H1 (cell line): Measurements from ENCODE around the gene KLHL29. TPM values are rescaled to one million over a fixed set of nuclear protein-coding genes. Genes with fewer than 3 reads are reported as not detected.

ENCODE experiments used
- CTCF ChIA-PET: fragments of 300-600 bp; sonication (Branson Sonifier 250); formaldehyde crosslinking; loops from one replicate; lab custom pipeline; 2021; ENCODE audit not compliant: partially characterized antibody; lab: Charles Lee
- POLR2A ChIA-PET: fragments of 300-600 bp; sonication (Branson Sonifier 250); formaldehyde crosslinking; loops from one replicate; lab custom pipeline; 2021; ENCODE audit warnings: inconsistent platforms; ENCODE audit not compliant: partially characterized antibody; lab: Charles Lee
- DNase-seq, 2 experiments: peaks; one replicate each; pipeline versions ENCODE4 v3.0.0 to v3.0.0-alpha.2; 2010 to 2022; ENCODE audit warnings: low spot score in 2 of 2, low read depth in 1 of 2, mixed read lengths in 1 of 2
- FAIRE-seq: peaks from 2 replicates; lab custom pipeline; 2011; peaks lifted over from hg19 to GRCh38; lab: Jason Lieb, UNC
- H2AFZ ChIP-seq: 2 replicates; pipeline ENCODE4 v1.8.1; 2012; ENCODE audit warnings: low read length, inconsistent platforms
- H2AK5ac ChIP-seq: 2 replicates; pipeline ENCODE4 v1.6.1; 2013; ENCODE audit warnings: low read depth, low read length
- H2BK120ac ChIP-seq: replicated peaks from 2 replicates; pipeline ENCODE3; 2013; ENCODE audit warnings: low read depth, low read length, inconsistent platforms
- H2BK12ac ChIP-seq: 2 replicates; pipeline ENCODE4 v1.6.1; 2013; ENCODE audit warnings: low read depth, low read length
- H2BK15ac ChIP-seq: 2 replicates; pipeline ENCODE4 v1.6.1; 2013; ENCODE audit warnings: low read length
- H2BK20ac ChIP-seq: 2 replicates; pipeline ENCODE4 v1.6.1; 2013; ENCODE audit warnings: low read length
- H2BK5ac ChIP-seq: 2 replicates; pipeline ENCODE4 v1.6.1; 2013; ENCODE audit warnings: low read depth, low read length
- H3K14ac ChIP-seq: 2 replicates; pipeline ENCODE4 v1.6.1; 2013; ENCODE audit warnings: inconsistent platforms; ENCODE audit not compliant: insufficient read length
- H3K18ac ChIP-seq: 2 replicates; pipeline ENCODE4 v1.6.1; 2013; ENCODE audit warnings: low read length; ENCODE audit errors: extremely low read depth
- H3K23ac ChIP-seq: 2 replicates; pipeline ENCODE4 v1.6.1; 2013; ENCODE audit warnings: inconsistent platforms; ENCODE audit not compliant: insufficient read length
- H3K23me2 ChIP-seq: 2 replicates; pipeline ENCODE4 v1.6.1; 2013; ENCODE audit warnings: low read depth, low read length
- H3K27ac ChIP-seq: 2 replicates; pipeline ENCODE4 v1.6.1; 2011; ENCODE audit warnings: low read depth, low read length, inconsistent platforms
- H3K27me3 ChIP-seq, 4 experiments: replicated peaks in 1 of 4; 1 replicate in 1 of 4; 2 replicates in 3 of 4; pipeline versions ENCODE4 v1.6.1 to v1.8.1; 2011 to 2013; ENCODE audit warnings: low read length in 3 of 4, mild to moderate bottlenecking in 3 of 4, inconsistent platforms in 2 of 4, mixed read lengths in 2 of 4, moderate library complexity in 1 of 4; ENCODE audit not compliant: control insufficient read depth in 3 of 4, insufficient read depth in 3 of 4; ENCODE audit errors: extremely low read depth in 1 of 4
- H3K36me3 ChIP-seq, 4 experiments: 2 replicates each; pipeline versions ENCODE4 v1.6.1 to v1.8.1; 2011 to 2013; ENCODE audit warnings: mild to moderate bottlenecking in 4 of 4, low read length in 3 of 4, moderate library complexity in 2 of 4, control low read depth in 1 of 4, inconsistent platforms in 1 of 4; ENCODE audit not compliant: insufficient read depth in 4 of 4, control insufficient read depth in 2 of 4
- H3K4ac ChIP-seq: replicated peaks from 2 replicates; pipeline ENCODE3; 2013; ENCODE audit warnings: low read length, low read depth, mixed read lengths, inconsistent platforms; ENCODE audit not compliant: insufficient read length
- H3K4me1 ChIP-seq, 4 experiments: replicated peaks in 1 of 4; 1 replicate in 1 of 4; 2 replicates in 3 of 4; pipeline versions ENCODE4 v1.6.1 to v1.8.1; 2011 to 2013; ENCODE audit warnings: low read length in 3 of 4, inconsistent platforms in 2 of 4, mixed read lengths in 1 of 4; ENCODE audit not compliant: insufficient read depth in 4 of 4, control insufficient read depth in 3 of 4
- H3K4me2 ChIP-seq, 2 experiments: 2 replicates each; pipeline versions ENCODE4 v1.6.1 to v1.8.1; 2011 to 2013; ENCODE audit warnings: low read depth in 2 of 2, low read length in 2 of 2, control low read depth in 1 of 2, inconsistent platforms in 1 of 2, mild to moderate bottlenecking in 1 of 2; ENCODE audit not compliant: insufficient read depth in 1 of 2
- H3K4me3 ChIP-seq, 4 experiments: fragments of 200-600, 300-600 bp in 1 of 4; sonication (generic), shearing (Covaris generic), sonication (Bioruptor Twin) in 1 of 4; 2 replicates each; pipeline versions ENCODE4 v1.5.1 to v1.8.1; 2011 to 2016; ENCODE audit warnings: low read length in 4 of 4, low read depth in 3 of 4, control low read depth in 2 of 4, inconsistent platforms in 2 of 4, mild to moderate bottlenecking in 2 of 4, mixed read lengths in 1 of 4, moderate library complexity in 1 of 4; ENCODE audit not compliant: insufficient read depth in 2 of 4; ENCODE audit errors: extremely low read depth in 1 of 4
- H3K56ac ChIP-seq: replicated peaks from 2 replicates; pipeline ENCODE3; 2013; ENCODE audit warnings: low read depth, mild to moderate bottlenecking, mixed read lengths, low read length, inconsistent platforms; ENCODE audit not compliant: insufficient read length
- H3K79me1 ChIP-seq: 2 replicates; pipeline ENCODE4 v1.6.1; 2013; ENCODE audit warnings: low read depth, low read length, control low read depth
- H3K79me2 ChIP-seq, 2 experiments: 2 replicates each; pipeline versions ENCODE4 v1.6.1 to v1.8.1; 2012 to 2013; ENCODE audit warnings: low read length in 2 of 2, mild to moderate bottlenecking in 2 of 2, inconsistent platforms in 1 of 2; ENCODE audit not compliant: insufficient read depth in 2 of 2, control insufficient read depth in 1 of 2
- H3K9ac ChIP-seq, 4 experiments: replicated peaks in 1 of 4; 1 replicate in 1 of 4; 2 replicates in 3 of 4; pipeline versions ENCODE4 v1.6.1 to v1.8.1; 2011 to 2013; ENCODE audit warnings: low read depth in 3 of 4, low read length in 3 of 4, control low read depth in 2 of 4, mild to moderate bottlenecking in 2 of 4, moderate library complexity in 2 of 4, inconsistent platforms in 1 of 4; ENCODE audit errors: extremely low read depth in 1 of 4
- H3K9me3 ChIP-seq, 2 experiments: 2 replicates each; pipeline versions ENCODE4 v1.6.1 to v1.8.1; 2012 to 2013; ENCODE audit warnings: mild to moderate bottlenecking in 2 of 2, moderate library complexity in 2 of 2, control low read depth in 1 of 2, inconsistent platforms in 1 of 2, low read depth in 1 of 2, low read length in 1 of 2, mixed read lengths in 1 of 2; ENCODE audit not compliant: insufficient read depth in 2 of 2
- H4K20me1 ChIP-seq, 2 experiments: replicated peaks in 1 of 2; 2 replicates each; pipeline versions ENCODE3 to v1.8.1; 2011 to 2013; ENCODE audit warnings: inconsistent platforms in 2 of 2, low read length in 2 of 2, mild to moderate bottlenecking in 1 of 2; ENCODE audit not compliant: insufficient read depth in 2 of 2, control insufficient read depth in 1 of 2
- H4K5ac ChIP-seq: 2 replicates; pipeline ENCODE4 v1.6.1; 2013; ENCODE audit warnings: low read length, low read depth, mixed read lengths, inconsistent platforms; ENCODE audit not compliant: insufficient read length
- H4K8ac ChIP-seq: 2 replicates; pipeline ENCODE4 v1.8.0; 2013; ENCODE audit warnings: mild to moderate bottlenecking, moderate library complexity, low read length, inconsistent platforms; ENCODE audit not compliant: insufficient read depth; ENCODE audit errors: extremely low read depth
- H4K91ac ChIP-seq: replicated peaks from 2 replicates; pipeline ENCODE3; 2013; ENCODE audit warnings: low read length, mixed read lengths, inconsistent platforms; ENCODE audit not compliant: insufficient read length
- BCL11A ChIP-seq, 2 experiments: IDR thresholded peaks; one replicate each; pipeline ENCODE4 v1.6.1; 2011; ENCODE audit warnings: low read depth in 2 of 2, low read length in 2 of 2, mild to moderate bottlenecking in 2 of 2
- KDM5A ChIP-seq: fragments of 200-600 bp; IDR thresholded peaks from 2 replicates; pipeline ENCODE4 v1.7.1; 2012; ENCODE audit warnings: mild to moderate bottlenecking, low read length, inconsistent platforms, mixed read lengths
- RFX5 ChIP-seq: IDR thresholded peaks from 2 replicates; pipeline ENCODE4 v1.6.1; 2011; ENCODE audit warnings: low read depth, low read length, improper control_type of control experiment, borderline replicate concordance
- WGBS, 2 experiments: shearing (Covaris generic) in 1 of 2; methylation state at CpG; one replicate each; pipeline versions ENCODE4 v1.1.6 to v1.1.7; 2013 to 2015; ENCODE audit warnings: low lambda C conversion rate in 2 of 2, mixed read lengths in 2 of 2, inconsistent platforms in 1 of 2, low coverage in 1 of 2, missing lambda C conversion rate in 1 of 2; ENCODE audit not compliant: insufficient replicate concordance in 2 of 2, insufficient coverage in 1 of 2, insufficient read length in 1 of 2; ENCODE audit errors: extremely low coverage in 1 of 2, missing lambda C conversion rate in 1 of 2; 5-methylcytosine and 5-hydroxymethylcytosine counted together
- polyA plus RNA-seq, 7 experiments: library from polyadenylated mRNA; depleted of rRNA in 3 of 7; stranded (reverse) in 5 of 7; unstranded in 2 of 7; fragments of >200 nt in 5 of 7; fragments of 200-250 nt in 2 of 7; gene quantifications; 1 replicate in 5 of 7; 2 replicates in 1 of 7; 4 replicates in 1 of 7; pipeline versions ENCODE4 v1.2.1 to v1.2.3, GENCODE V29; 2011 to 2013; ENCODE audit warnings: missing spikeins in 2 of 7, mixed read lengths in 2 of 7
- total RNA-seq: library from RNA; stranded (reverse); fragmentation: NEBNext Ultra II Directional; extraction: Animal tissue kit (Norgen Biotek cat#: 25700); gene quantifications from 2 replicates; pipeline ENCODE4 v1.2.1, GENCODE V29; 2021

Gene KLHL29
- total and polyA plus RNA-seq, 2 of the 8 experiments (the other 6 are each of a cell fraction or from before 2014, with no cell fraction given) = 1.1 to 4.7 TPM

DNA sequence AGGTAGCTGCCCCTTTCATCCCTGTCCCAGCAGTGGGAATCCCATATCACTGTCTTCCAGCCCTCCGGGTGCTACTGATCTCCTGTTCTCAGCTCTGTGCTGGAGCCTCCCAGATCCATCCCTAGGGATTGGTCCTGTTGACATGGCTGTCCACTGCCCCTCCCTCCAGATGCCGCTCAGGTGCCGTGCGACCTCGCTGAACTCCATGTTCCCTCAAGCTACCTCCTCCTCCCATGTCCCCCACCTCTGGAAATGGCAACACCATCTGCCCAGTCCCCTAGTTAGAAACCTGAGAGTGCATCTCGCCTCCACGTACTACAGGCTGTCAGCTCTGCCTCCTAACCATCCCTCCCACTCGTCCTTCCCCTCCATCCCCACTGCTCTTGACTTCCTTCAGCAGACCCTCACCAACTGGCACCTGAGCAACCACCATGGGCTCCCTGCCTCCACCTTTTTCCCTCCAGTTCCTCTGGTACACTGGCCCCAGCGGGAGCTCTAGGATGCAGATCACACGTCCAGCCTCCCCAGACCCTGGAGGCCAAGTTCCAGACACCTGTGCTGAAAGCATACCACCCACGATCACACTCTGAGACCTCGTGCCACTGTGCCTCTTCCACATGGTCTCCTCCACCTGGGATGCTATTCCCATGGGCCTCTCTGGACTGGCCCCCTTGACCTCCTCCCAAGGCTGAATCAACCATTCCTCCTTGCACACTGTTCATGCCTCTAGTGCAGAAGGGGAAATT is 106.8 kb downstream of the KLHL29 start:
- Histone ChIP-seq H3K9me3 (no peaks in the 10 kb centered on the region), H2BK12ac (no peak overlapping the region), H3K23ac (no peak overlapping the region), H2BK20ac (peak overlapping the region; percentile 17; the same call in 1 of the 2 replicates), H4K8ac (no peak overlapping the region), H2BK120ac (no peak overlapping the region), H3K4ac (no peak overlapping the region), H4K20me1 (no peaks in the 10 kb centered on the region), H2BK5ac (no peak overlapping the region), H2AFZ (no peak overlapping the region), H3K79me2 (no peaks in the 10 kb centered on the region), H3K27me3 (no peaks in the 10 kb centered on the region), H3K79me1 (peaks cover 3% of the 10 kb centered on the region; the same call in 1 of the 2 replicates), H3K4me3 (no peak overlapping the region), H4K91ac (peak overlapping the region; percentile 31), H3K23me2 (no peaks in the 10 kb centered on the region), H3K56ac (no peak overlapping the region), H3K14ac (no peak overlapping the region), H3K9ac (no peak overlapping the region), H3K18ac (no peak overlapping the region), H3K4me1 (peaks cover 0 to 11% (median 3%) of the 10 kb centered on the region in 4 experiments; a peak in 5 of 7 replicates), H3K4me2 (no peak overlapping the region), H4K5ac (no peak overlapping the region), H2BK15ac (no peak overlapping the region), H3K36me3 (no peaks in the 10 kb centered on the region), H3K27ac (no peak overlapping the region), H2AK5ac (no peak overlapping the region)
- TF ChIP-seq BCL11A (IDR thresholded peaks at IDR 0.05; ENCODE audit: low read depth in 2 of 2, low read length in 2 of 2) (no peak), KDM5A (no peak), RFX5 (no peak)
- FAIRE-seq (no peak), DNase-seq (no peak)
- ChIA-PET POLR2A (interaction anchor here (0.9 kb wide), 1 partner anchor 12 kb away, joined by 4 read pairs; no protein-coding TSS in a partner anchor), CTCF (interaction anchor here (0.7 to 2.0 kb wide), 11 partner anchors 10 to 218 kb away, joined by 3 to 9 read pairs (median 3); no protein-coding TSS in a partner anchor)
- WGBS, 2 experiments = 95% methylated on average over 12 of the region's 12 CpGs; no CpG with 5 or more reads in 1 of the 2 experiments
